Nephron progenitor cell (in vitro differentiated cells): ENCODE measurements around the gene LDLRAD2.

Source experiments
- DNase-seq: peaks from one replicate; pipeline ENCODE4 v3.0.0; 2021
- H3K27ac Mint-ChIP-seq: 2 replicates; pipeline ENCODE4 v1.8.0; 2021; ENCODE audit warnings: mild to moderate bottlenecking, moderate library complexity, mixed read lengths
- H3K27me3 Mint-ChIP-seq: 2 replicates; pipeline ENCODE4 v1.8.0; 2021; ENCODE audit warnings: mild to moderate bottlenecking, low read depth, mixed read lengths; ENCODE audit not compliant: poor library complexity
- H3K36me3 Mint-ChIP-seq: 2 replicates; pipeline ENCODE4 v1.8.0; 2021; ENCODE audit warnings: low read depth, mixed read lengths
- H3K4me1 Mint-ChIP-seq: 2 replicates; pipeline ENCODE4 v1.8.0; 2021; ENCODE audit warnings: mixed read lengths
- H3K4me3 Mint-ChIP-seq: 2 replicates; pipeline ENCODE4 v1.8.0; 2021; ENCODE audit warnings: mild to moderate bottlenecking, moderate library complexity, mixed read lengths
- H3K9me3 Mint-ChIP-seq: 2 replicates; pipeline ENCODE4 v1.8.0; 2021; ENCODE audit warnings: mild to moderate bottlenecking, moderate library complexity, mixed read lengths
- TF ChIP-seq, protein P1 (sequence below): fragments of 200-600 bp; sonication (generic); IDR thresholded peaks from 2 replicates; pipeline ENCODE4 v1.5.0; 2021; ENCODE audit warnings: antibody characterized with exemption

Gene LDLRAD2

DNA sequence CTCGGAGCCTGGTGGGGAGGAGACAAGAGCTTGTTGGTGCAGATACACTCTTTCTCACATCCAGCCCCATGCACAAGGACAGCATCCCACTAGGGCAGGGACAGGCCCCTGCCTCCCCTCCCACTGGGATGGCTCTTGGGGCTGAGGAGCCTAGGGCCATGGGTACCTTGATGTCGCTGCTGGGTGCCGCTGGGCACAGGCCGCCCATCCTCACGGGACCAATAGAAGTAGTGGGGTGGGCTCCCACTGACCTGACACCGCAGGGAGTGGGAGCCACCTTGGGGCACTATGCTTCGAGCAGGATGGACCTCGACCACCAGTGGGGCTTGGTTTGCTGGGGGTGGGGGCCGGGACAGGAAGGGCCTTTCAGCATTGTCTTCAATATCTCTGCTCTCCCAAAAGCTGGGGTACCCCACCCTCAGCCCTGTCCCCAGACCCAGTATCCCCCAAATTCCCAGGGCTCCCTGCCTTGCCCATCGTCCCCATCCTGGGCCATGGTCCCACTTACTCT is 47.7 kb downstream of the LDLRAD2 start:
- Mint-ChIP-seq H3K27me3 (peaks cover 8% of the 10 kb centered on the region), H3K36me3 (peaks cover 55% of the 10 kb centered on the region), H3K4me3 (no peak overlapping the region), H3K27ac (no peak overlapping the region), H3K4me1 (peaks cover 13% of the 10 kb centered on the region), H3K9me3 (peaks cover 7% of the 10 kb centered on the region)
- DNase-seq, result no peak
- TF ChIP-seq, protein P1, sequence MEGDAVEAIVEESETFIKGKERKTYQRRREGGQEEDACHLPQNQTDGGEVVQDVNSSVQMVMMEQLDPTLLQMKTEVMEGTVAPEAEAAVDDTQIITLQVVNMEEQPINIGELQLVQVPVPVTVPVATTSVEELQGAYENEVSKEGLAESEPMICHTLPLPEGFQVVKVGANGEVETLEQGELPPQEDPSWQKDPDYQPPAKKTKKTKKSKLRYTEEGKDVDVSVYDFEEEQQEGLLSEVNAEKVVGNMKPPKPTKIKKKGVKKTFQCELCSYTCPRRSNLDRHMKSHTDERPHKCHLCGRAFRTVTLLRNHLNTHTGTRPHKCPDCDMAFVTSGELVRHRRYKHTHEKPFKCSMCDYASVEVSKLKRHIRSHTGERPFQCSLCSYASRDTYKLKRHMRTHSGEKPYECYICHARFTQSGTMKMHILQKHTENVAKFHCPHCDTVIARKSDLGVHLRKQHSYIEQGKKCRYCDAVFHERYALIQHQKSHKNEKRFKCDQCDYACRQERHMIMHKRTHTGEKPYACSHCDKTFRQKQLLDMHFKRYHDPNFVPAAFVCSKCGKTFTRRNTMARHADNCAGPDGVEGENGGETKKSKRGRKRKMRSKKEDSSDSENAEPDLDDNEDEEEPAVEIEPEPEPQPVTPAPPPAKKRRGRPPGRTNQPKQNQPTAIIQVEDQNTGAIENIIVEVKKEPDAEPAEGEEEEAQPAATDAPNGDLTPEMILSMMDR, result no peak

DNA sequence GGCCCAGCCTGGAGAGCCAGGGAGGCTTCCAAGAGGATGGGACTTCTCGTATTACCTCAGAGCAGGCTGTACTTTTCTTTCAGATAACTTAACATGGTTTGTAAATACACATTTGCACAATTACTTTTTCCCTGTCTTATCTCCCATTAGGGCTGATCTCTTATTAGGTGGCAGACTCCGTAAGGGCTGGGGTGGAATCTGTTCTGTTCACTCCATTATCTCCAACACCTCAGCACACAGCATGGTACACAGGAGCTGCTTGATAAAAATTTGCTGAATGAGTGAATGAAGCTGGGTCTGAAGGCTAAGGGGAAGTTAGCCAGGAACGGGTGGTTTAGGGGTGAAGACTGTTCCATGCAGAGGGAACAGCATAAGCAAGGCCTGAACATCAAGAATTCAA is 48.9 kb downstream of the LDLRAD2 start:
- peaks cover 8% of the 10 kb centered on the region for H3K27me3 Mint-ChIP-seq
- TF ChIP-seq, protein P1, result no peak
- no peak for DNase-seq
- peaks cover 7% of the 10 kb centered on the region for H3K9me3 Mint-ChIP-seq
- no peak overlapping the region for H3K27ac Mint-ChIP-seq
- peaks cover 17% of the 10 kb centered on the region for H3K4me1 Mint-ChIP-seq
- H3K4me3 Mint-ChIP-seq, result no peak overlapping the region
- peaks cover 54% of the 10 kb centered on the region for H3K36me3 Mint-ChIP-seq

DNA sequence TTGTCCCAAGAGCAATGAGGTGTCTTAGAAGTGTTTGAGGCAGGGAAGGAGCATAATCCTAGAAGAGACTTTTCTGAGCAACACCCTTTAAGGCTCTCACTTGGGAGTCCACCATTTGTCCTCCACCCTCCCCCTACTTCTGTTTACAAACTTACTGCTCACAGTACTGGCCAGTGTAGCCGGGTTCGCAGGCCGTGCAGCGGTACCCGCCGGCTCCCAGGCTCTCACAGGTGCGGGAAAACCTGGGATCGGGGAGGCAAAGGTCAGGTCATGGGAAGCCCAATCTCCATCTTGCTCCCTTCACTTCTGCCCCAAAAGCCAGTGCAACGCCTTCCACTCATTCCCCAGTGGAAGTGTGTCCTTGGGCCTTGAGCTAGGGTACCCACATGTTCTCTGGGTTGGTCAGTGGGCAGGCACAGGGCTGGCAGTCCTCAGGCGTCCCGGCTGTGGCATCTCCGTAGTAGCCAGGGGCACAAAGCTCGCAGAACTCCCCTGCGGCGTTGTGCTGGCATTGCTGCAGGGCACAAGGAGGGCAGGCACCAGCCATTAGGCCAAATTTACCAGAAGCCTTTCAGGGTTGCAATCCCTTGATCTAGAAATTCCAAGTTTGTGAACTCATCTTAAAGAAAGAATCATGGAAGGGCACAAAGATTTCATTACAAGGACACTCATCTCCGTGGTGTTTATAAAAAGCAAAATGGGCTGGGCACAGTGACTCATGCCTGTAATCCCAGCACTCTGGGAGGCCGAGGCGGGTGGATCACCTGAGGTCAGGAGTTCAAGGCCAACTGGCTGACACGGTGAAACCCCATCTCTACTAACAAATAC is 49.8 kb downstream of the LDLRAD2 start:
- H3K27ac Mint-ChIP-seq, result no peak overlapping the region
- H3K36me3 Mint-ChIP-seq, result peaks cover 46% of the 10 kb centered on the region
- H3K9me3 Mint-ChIP-seq, result peaks cover 7% of the 10 kb centered on the region
- DNase-seq, result no peak
- TF ChIP-seq, protein P1, result no peak
- H3K4me1 Mint-ChIP-seq, result peaks cover 24% of the 10 kb centered on the region
- H3K27me3 Mint-ChIP-seq, result peaks cover 8% of the 10 kb centered on the region
- no peak overlapping the region for H3K4me3 Mint-ChIP-seq

DNA sequence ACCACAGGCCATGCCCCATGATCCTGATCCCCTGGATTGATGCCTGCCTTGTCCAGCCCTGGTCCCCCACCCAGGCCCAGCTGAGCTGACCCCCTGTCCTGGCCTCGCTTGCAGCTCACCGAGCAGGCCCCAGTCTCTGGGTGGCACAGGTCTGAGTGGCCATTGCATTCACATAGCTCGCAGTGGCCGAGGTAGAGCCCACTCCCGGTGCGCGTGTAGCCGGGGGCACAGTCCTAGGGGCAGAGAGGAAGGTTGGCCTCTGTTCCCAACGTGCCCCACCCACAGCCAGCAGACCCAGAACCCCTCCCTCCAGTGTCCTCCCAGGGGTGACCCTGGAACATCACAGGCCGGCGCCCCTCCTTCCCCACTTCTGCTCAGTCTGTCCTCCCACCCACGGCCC is 51.9 kb downstream of the LDLRAD2 start:
- Mint-ChIP-seq H3K4me3 (no peak overlapping the region), H3K27ac (no peak overlapping the region), H3K27me3 (peaks cover 8% of the 10 kb centered on the region), H3K4me1 (peaks cover 17% of the 10 kb centered on the region), H3K36me3 (peaks cover 35% of the 10 kb centered on the region), H3K9me3 (peaks cover 7% of the 10 kb centered on the region)
- no peak for DNase-seq
- TF ChIP-seq, protein P1, result no peak

DNA sequence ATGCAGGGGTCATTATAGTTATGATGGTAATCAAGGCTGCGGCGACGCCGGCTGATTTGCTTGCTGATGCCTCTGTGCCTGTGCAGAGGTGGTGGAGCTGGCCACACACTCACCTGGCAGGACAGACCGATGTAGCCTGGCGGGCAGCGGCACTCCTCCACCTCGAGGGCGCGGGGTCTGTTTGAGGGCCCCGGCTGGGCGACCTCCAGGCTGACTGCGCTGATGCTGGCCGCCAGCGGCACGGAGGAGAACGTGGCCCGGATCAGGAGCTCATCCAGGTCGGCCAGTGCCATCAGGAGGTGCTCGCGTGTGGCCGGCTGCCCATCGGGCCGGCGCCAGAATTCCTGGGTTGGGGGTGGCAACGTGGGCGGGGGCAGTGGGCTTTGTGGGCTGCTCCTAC is 52.7 kb downstream of the LDLRAD2 start:
- TF ChIP-seq, protein P1, result no peak
- Mint-ChIP-seq H3K27me3 (peaks cover 8% of the 10 kb centered on the region), H3K36me3 (peaks cover 30% of the 10 kb centered on the region), H3K4me1 (peaks cover 17% of the 10 kb centered on the region), H3K27ac (no peak overlapping the region), H3K9me3 (peaks cover 7% of the 10 kb centered on the region), H3K4me3 (no peak overlapping the region)
- DNase-seq, result no peak

DNA sequence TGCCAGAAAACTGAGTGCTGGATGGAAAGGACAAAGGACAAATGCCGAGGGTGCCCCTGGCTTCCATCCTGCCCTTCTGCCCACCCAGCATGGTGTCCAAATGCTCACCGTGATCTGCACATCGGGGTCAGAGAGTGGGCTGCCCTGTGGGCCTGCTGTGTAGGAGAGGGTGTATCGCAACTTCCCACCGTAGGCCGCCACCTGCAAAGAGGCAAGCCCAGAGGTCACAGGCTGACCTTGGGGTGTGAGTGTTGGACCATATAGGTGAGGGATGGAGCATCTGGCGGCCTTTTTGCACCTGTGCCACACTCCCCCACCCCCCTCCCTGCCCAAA is 53.5 kb downstream of the LDLRAD2 start:
- no peak overlapping the region for H3K27ac Mint-ChIP-seq
- H3K27me3 Mint-ChIP-seq, result peaks cover 8% of the 10 kb centered on the region
- peaks cover 7% of the 10 kb centered on the region for H3K9me3 Mint-ChIP-seq
- peaks cover 28% of the 10 kb centered on the region for H3K36me3 Mint-ChIP-seq
- no peak overlapping the region for H3K4me3 Mint-ChIP-seq
- DNase-seq, result no peak
- H3K4me1 Mint-ChIP-seq, result peaks cover 17% of the 10 kb centered on the region
- TF ChIP-seq, protein P1, result no peak
